HG02884 (cell line): ENCODE data around the gene KCNH3.
"Not testable (repeated sequence)": the region's sequence is repeated elsewhere in the genome, so short reads cannot be mapped to it uniquely, and the experiment has no call there.

ENCODE experiments used
- ATAC-seq: cut with Tn5 transposase; IDR thresholded peaks from one replicate; pipeline ENCODE4 v1.9.1; 2021; ENCODE audit warnings: mild to moderate bottlenecking, moderate library complexity; ENCODE audit not compliant: unreplicated experiment

KCNH3 gene

DNA sequence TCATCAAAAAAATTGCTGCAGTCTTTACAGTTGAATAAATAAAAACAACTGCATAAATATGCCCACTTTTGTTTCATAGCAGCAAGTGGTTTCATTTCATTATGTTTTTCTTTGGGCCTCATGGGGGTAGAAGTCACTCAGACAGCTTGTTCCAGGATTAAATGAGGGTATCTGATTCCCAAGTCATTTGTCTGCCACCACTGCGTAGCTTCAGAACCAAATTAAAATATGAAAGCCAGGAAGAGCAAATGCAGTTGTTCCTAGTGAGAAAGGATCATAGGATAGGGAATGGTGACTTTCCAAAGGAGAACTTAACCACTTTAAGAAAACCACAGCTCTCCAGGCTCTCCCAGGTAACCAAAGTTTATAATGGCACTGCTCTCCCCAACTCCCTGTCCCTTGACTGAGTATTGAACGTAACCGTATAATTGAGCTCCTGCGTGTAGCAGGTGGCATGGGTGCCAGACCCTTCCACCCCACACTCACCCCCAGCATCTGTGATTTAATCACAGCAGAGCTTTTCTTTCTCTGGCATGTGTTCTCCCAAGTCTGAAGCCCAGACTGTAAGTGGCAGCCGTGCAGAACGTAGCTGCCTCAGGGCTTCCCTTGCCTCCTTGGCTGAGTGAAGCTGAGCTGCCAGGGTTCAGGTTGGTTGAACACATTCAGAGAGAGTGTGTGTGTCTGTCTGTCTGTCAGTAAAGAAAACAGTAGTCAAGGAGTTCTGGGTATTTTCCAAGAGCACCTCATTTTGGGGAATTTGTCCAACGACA lies 11.3 kb upstream of the KCNH3 start:
- ATAC-seq = no peak

DNA sequence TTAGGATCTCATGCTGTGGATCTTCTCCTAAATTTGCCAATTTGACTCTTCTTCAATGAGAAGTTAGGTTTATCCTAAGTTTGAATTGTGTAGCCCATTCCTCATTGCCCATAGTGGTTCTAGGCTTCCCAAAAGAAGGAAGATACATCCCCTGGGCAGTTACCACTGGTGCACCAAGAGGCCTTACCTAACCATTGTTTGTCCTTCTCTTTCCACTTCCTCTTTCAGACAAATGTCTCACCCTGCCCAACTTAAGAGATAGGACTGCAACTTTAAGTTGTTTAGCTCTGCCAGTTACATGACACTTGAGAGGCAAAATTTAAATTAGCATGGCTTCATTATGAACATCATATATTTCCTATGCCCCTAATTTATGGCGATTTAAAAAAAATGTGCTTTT lies 9.4 kb upstream of the KCNH3 start:
- no peak for ATAC-seq

DNA sequence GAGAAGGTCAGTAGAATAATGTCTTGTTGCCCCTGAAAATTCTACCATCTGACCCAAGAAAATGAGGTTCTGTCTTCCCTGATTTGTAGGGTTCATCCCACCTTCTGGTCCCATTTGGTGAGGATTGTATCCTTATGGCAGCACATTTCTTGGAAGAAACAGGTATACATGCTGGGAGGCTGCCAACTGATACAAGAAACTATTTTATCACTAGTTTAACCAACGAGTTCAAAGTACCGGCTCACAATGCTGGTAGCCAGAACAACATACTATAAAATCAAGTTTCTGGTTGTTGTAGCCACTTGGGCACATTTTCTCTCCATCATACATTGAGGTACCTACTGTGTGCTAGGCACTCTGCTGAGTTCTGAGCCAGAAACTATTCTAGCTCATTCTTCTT lies 7.1 kb upstream of the KCNH3 start:
- ATAC-seq = no peak

DNA sequence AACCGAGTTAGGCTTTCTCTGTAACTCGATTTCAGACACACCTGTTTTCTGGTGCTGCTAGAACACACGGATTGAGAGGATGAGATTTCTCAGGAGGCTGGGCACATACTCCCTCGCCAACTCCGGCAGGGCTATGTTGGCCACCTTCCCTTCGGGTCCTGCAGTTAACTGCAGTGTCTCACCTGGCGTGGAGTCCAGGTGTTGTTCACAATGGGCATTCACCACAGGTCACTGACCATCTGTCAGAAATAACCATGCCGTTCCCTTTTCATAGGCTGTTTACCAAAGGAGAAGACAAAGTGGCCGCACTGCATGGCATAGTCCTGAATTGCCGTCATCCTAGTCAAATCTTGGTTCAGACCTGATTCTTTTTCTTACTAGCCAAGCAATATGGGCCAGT lies 5.5 kb upstream of the KCNH3 start:
- ATAC-seq = no peak

DNA sequence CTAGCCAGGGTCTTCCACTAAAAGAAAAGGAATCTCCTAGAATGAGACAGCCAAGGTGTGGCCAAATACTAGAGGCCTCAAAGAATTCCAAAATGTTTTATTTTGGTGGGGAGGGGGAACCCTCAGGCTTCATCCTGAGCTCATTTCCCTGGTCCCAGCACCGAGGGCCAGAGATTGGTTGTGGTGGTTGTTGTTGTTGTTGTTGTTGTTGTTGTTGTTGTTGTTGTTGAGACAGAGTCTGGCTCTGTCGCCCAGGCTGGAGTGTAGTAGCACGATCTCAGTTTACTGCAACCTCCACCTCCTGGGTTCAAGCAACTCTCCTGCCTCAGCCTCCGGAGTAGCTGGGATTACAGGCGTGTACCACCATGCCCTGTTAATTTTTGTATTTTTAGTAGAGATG lies 4.7 kb upstream of the KCNH3 start:
- not testable (repeated sequence) for ATAC-seq

DNA sequence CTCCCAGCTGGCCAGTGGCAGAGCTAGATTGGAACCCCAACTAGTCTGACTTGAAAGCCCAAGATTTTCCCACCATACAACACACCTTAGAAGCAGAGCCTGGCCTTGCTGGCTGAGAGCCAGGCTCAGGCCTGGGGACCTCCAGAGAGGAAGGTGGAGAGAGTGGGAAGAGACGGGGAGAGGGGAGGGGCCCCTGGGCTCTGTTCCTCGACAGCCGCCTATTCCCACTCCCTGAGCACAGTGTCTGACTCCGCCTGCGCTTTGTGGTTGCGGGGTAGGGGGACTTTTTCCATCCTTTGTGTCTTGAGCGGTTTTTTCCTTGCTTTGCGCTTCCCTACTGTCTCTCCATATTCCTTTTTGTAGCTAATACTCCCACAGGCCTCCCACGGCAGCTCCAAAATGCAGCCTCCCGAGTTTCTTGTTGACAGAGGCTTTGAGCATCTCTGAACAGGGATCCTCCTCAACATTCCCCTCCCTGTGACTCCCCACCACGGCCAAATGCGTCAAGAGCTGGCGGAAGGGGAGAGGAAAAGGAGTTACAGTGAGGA lies 4.0 kb upstream of the KCNH3 start:
- no peak for ATAC-seq

DNA sequence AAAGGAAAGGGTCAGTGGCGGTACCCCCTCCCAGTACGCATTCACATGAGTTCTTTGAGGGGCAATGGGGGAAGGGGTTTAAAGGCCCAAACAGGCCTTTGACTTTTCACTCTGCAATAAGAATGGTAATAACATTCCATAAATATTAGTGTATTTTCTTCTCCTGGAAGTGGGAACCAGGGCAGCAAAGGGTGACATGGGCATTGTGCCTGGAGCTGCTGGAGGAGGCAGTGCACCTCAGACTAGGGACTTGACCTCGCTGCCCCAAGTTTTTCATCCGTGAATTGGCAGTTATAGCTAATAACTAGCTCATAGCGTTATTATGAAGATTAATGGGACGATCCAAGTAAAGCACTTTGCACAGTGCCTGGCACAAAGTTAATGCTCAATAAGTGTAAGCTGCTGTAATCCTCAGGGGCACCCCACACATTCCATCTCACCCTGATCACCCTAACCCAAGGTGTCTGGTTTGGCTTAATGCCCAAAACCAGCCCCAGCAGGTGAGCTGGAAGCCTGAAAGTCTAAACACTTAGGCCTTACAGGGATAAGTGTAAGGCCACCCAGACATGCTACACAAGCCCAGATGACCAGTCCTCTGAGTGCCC lies 2.8 kb upstream of the KCNH3 start:
- no peak for ATAC-seq

DNA sequence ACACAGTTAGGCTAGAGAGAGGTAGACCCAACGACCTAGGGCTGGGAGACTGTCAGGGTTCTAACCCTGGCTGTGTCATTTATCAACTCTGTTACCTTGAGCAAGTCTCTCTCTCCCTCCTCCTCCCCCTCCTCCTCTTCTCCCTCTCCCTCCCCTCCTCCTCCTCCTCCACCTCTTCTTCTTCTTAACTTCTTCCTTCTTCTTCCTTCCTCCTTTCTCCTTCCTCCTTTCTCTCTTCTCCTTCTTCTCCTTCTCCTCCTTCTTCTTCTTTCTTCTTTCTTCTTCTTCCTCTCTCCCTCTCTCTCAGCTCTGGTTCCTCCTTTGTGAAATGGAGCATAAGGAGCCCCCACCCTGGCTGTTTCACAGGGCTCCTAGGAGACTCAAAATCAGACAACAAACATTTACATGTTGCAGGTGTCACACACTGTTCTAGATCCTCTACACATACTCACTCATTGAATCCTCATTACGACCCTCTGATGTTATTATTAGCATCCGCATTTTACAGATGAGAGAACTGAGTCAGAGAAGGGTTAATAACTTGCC lies 2.2 kb upstream of the KCNH3 start:
- no peak for ATAC-seq

DNA sequence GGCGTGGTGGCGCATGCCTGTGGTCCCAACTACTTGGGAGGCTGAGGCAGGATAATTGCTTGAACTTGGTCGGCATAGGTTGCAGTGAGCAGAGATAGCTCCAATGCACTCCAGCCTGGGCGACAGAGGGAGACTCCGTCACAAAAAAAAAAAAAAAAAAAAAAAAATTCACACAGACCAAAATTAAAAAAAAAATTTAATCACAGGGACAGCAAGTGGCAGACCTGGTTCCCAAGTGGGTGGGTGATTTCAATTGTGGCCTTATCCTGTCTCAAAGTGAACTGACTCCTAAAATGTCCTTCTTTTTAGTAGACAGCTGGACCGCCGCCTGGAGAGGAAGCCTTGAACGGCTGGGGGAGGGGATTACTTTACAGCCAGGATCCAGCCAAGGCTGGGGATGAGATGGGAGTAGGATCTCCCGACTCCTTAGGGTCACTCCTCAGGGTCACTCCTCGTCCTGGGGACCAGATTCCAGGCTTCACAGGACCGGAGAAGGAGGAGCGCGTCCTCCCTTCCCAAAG lies 1.5 kb upstream of the KCNH3 start:
- ATAC-seq = no peak

DNA sequence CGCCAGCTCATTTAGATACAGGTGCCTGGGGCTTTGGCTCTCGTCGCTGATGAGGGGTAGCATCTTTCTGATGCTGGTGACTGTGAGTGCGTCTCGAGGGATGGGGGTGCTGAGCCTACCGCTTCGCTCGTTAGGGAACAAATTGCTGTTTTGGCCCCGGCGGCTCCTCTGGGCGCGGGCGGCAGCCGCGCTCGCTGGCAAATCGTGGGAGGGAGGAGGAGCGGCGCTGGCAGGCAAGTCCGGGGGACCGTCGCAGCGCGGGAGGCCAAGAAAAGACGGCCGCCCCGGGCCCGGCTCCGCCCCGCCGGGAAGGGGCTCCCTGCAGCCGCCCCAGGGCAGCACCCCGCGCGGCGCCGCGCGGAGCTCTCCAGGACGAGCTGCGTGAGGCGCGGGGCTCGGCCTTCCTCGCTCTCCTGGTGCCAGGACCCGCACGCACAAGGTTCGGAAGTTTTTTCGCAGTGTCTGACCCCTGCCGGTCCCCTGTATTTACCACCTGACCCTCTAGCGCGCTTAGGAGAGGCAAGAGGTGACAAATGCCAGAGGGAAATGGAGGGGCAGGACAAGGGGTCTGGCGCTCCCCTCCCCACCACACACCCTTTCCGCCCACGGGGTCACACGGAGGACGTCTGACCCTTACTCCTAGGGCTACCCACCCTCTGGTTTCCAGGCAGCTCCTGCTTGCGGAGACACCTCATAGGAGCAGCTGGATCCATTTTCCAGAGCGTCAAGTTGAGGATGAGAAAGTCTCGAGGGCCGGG lies 899 bp upstream of the KCNH3 start:
- no peak for ATAC-seq

DNA sequence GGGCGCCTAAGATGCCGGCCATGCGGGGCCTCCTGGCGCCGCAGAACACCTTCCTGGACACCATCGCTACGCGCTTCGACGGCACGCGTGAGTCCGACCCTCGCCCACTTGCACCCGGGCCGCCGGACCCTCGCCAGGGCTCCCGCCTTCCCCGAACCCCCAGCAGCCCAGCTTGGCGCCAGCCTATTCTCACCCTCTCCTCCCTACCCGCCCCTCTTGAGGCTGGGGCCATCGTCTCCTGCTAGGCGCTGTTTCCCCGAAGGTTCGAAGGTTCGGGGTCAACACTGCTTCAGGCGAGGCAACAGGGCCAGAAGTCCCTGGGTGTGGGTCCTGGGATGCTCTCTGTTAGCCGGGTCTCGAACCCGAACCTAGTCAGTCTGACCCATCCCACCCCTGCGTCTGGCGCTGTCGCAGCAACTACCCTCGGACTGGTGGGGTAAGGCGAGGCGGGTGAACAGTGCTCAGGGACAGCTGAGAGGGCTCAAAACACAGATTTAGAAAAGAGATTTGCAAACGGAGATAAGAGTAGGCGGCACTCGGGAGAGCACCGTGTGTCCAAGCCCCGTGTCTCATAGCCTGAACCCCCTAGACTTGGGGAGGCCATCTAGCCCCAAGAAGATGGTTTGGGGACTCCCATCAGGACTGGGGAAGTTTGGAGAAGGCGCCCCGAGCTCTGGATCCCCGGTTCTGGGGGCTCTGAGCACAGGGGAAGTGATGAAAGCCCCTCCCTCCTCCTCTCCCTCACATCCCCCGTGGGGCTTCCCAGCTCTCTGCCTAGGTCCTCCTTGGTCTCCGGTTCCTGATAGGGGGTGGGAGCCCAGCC lies 787 bp downstream of the KCNH3 start:
- ATAC-seq = no peak

DNA sequence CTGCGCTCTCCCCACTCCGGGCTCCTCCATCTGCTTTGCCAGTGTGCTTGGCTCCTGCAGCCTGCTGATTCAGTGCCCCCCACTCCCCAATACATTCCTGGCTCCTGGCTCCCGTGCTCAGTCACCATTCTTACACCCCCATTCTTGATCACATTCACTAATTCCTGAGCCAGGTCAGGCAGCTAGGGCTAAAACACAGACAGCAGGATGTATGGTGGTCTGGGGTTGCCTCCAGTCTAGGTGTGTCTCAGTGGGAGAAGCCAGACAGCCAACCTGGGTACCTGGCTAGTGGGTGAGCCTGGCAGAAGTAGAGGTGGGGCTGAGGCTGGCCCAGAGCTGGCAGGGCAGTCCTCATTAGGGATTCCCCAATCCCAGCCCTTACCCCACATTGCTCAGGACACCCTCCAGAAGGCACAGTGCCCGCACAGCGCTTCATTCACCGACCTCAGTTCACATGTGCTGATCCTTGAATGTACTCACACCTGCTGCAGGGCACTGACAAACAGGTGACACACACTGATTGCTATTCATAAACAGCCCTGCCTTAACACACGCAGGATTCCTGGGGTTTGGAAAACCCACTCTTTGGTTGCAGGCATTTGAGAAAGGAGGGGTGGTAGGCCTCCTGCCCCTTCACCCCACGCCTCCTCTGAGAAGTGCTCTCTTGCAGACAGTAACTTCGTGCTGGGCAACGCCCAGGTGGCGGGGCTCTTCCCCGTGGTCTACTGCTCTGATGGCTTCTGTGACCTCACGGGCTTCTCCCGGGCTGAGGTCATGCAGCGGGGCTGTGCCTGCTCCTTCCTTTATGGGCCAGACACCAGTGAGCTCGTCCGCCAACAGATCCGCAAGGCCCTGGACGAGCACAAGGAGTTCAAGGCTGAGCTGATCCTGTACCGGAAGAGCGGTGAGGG lies 1.7 kb downstream of the KCNH3 start:
- no peak for ATAC-seq

DNA sequence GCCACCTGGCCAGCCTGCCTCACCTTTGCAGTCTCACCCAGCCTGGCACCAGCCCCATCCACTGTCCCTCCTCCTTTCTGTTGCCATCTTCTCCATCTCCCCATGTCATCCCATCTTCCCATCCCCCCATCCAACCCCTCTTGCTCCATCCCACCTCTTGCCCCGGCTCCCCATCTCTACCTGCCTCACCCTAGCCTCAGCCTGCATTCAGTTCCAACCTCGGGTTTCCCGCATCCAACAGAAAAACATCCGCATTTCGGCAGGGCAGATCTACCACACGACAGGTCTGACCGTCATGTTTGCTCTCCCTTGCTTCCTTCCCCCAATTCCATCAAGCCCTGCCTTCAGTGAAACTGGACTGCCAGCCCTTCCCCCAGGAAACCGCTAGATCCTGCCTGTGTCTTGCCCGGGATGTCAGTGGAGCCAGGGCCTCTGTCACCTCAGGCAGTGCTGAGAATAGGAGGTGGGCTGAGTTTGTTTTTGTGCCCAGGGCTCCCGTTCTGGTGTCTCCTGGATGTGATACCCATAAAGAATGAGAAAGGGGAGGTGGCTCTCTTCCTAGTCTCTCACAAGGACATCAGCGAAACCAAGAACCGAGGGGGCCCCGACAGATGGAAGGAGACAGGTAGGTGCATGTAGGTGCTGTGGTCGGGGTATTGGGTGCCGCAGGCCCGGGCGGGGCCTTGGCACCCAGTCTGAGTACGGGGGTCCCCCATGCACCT lies 2.5 kb downstream of the KCNH3 start:
- ATAC-seq = no peak

DNA sequence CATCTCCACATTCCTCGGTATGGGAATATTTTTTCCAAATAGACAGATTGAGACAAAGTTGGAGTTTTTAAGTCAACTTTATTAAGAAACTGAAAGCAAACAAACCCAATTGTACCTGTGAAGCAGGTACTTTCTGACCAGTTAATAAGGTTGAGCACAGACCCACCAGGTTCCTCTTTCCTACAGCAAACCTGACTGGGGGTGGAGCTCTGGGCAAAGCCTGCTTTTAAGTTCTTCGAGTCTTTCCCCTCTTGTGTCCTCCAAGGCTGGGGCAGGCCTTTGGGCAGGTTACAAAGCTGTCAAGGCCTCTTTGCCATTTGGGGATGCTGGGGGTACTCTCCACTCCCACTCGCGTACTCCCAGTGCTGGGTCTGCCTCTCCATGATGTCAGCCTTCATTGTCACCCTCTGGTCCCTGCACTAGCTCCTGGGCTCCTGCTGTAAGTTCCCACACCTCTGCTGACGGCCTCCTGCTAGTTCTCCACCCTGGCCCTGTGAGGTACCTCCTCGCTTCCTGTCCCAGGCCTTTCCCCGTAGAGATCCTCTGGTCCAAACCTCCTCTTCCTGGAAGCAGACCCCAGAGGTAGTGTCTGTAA lies 3.2 kb downstream of the KCNH3 start:
- no peak for ATAC-seq

DNA sequence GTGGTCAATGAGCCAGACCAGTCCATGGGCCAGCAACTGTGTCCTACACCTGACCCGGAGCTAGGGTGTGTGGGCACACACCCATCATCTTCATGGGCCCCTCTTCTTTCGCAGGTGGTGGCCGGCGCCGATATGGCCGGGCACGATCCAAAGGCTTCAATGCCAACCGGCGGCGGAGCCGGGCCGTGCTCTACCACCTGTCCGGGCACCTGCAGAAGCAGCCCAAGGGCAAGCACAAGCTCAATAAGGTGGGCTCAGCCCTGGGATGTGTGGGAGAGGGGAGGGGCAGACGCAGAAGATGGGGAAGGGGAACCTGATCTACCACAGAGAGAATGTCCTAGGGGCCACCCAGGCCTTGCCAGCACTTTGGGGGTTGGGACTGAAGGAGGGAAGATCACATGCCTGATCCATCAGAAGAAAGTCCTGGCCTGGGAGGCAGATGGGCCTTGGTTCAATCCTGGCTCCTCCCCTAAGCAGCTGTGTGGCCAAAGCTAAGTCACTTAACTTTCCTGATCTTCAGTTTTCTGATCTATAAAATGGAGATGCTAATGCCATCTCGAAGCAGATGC lies 3.8 kb downstream of the KCNH3 start:
- ATAC-seq = no peak

DNA sequence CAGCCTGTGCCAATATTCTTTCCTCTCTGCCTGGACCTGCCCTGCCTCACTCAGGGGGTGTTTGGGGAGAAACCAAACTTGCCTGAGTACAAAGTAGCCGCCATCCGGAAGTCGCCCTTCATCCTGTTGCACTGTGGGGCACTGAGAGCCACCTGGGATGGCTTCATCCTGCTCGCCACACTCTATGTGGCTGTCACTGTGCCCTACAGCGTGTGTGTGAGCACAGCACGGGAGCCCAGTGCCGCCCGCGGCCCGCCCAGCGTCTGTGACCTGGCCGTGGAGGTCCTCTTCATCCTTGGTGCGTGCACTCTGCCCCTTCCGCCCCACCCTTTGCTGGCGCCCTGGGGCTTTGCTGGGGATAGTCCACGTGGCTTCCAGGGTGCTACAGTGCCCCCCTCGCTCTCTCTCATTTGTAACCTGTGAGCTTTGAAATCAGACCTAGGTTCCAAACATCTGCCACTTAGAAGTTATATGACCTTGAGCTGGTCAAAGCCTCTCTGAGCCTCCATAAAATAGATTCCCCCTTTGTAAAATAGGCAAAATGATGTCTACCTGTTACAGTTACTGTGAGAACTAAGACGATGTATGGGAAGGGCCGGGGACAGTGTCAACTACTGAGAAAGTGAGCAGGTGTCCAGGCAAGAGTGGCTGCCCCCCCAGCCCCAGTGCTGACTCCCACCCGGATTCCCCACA lies 4.5 kb downstream of the KCNH3 start:
- ATAC-seq = no peak
